Sigmoid colon (tissue), 7 donors: ENCODE measurements around the gene PTGER4. TPM values are rescaled to one million over a fixed set of nuclear protein-coding genes. Genes with fewer than 3 reads are reported as not detected.

Experiments used
- DNase-seq: peaks from one replicate; pipeline ENCODE4 v3.0.0-alpha.2; 2019
- H3K27ac ChIP-seq, 4 donors: fragments of 200-600 bp; sonication (generic); one replicate each; pipeline ENCODE4 v1.5.1; 2016 to 2019; ENCODE audit warnings: mild to moderate bottlenecking in 1 of 4
- H3K27me3 ChIP-seq, 3 donors: fragments of 200-600 bp; sonication (generic); one replicate each; pipeline ENCODE4 v1.5.1; 2019; ENCODE audit warnings: mild to moderate bottlenecking in 1 of 3
- H3K36me3 ChIP-seq, 4 donors: fragments of 200-600 bp; sonication (generic); one replicate each; pipeline ENCODE4 v1.5.1; 2016 to 2019
- H3K4me1 ChIP-seq, 4 donors: fragments of 200-600 bp; sonication (generic); one replicate each; pipeline ENCODE4 v1.5.1; 2017 to 2019
- H3K4me3 ChIP-seq, 4 donors: fragments of 200-600 bp; sonication (generic); one replicate each; pipeline ENCODE4 v1.5.1; 2017 to 2019; ENCODE audit warnings: mild to moderate bottlenecking in 2 of 4, moderate library complexity in 1 of 4
- H3K9me3 ChIP-seq, 4 donors: fragments of 200-600 bp in 3 of 4; sonication (generic) in 3 of 4; one replicate each; pipeline versions ENCODE4 v1.5.1 to v1.6.1; 2013 to 2019
- EP300 ChIP-seq, 4 donors: sonication (generic); formaldehyde crosslinking; IDR thresholded peaks; one replicate each; pipeline ENCODE4 v1.6.1; 2017; ENCODE audit warnings: antibody characterized with exemption in 4 of 4
- POLR2A ChIP-seq, 2 donors: fragments of 450-650 bp; IDR thresholded peaks; one replicate each; pipeline ENCODE4 v1.6.1; 2016; ENCODE audit warnings: antibody characterized with exemption in 2 of 2, mild to moderate bottlenecking in 2 of 2, moderate library complexity in 2 of 2
- POLR2AphosphoS5 ChIP-seq, 4 donors: sonication (generic); formaldehyde crosslinking; IDR thresholded peaks; one replicate each; pipeline ENCODE4 v1.6.1; 2017; ENCODE audit warnings: antibody characterized with exemption in 4 of 4
- WGBS, 2 donors: extraction: QIAGEN DNeasy Blood & Tissue Kit; methylation state at CpG; one replicate each; pipeline ENCODE4 v1.1.7; 2013; 5-methylcytosine and 5-hydroxymethylcytosine counted together
- intact Hi-C: fragments of 100-400 bp; cut with DNase I; formaldehyde crosslinking; loops from one replicate; pipeline ENCODE4 v1.15.1; 2023
- polyA plus RNA-seq, 3 donors: library from polyadenylated mRNA; stranded (reverse); fragments of 200-250 nt; gene quantifications; one replicate each; pipeline ENCODE4 v1.2.3, GENCODE V29; 2013
- total RNA-seq, 4 donors: library from RNA; depleted of rRNA; stranded (reverse); fragments of >200 nt; gene quantifications; one replicate each; pipeline ENCODE4 v1.1.0, GENCODE V29; 2016
- TF ChIP-seq, protein P1 (sequence below), 4 experiments: fragments of 450-650 bp in 3 of 4; fragments of 200-600 bp in 1 of 4; IDR thresholded peaks; one replicate each; pipeline ENCODE4 v1.5.1; 2016 to 2019; ENCODE audit warnings: antibody characterized with exemption in 4 of 4, mild to moderate bottlenecking in 3 of 4, moderate library complexity in 2 of 4
- donor health status: healthy with polysubstance abuse.
- donor health status: Bipolar disorder and iron deficiency.
- donor health status: healthy.

Gene PTGER4
- total and polyA plus RNA-seq, 7 donors: 9.0 to 77.7 (median 44.3) TPM

DNA sequence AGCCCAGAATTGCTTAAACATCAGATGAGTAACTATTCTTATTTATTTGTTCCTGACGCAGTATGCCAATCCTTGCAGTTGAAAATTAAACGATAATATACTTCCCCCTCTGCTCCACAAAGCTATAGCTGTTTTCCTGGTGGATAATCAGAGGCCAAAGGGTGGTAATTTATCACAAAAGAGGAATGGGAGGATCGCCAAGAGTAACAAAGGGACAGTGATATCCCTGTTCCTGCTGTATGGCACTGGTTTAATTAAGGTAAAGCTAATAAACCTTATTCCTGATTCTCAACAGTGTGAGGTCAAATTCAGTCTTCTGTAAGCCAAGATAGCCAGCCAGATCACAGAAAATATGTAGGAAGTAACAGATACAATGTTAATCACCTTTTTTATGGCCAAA is 33.4 kb upstream of the PTGER4 start:
- Histone ChIP-seq H3K27ac (no peak overlapping the region), H3K4me1 (no peaks in the 10 kb centered on the region), H3K9me3 (no peaks in the 10 kb centered on the region), H3K27me3 (no peaks in the 10 kb centered on the region), H3K4me3 (no peak overlapping the region), H3K36me3 (no peaks in the 10 kb centered on the region)
- TF ChIP-seq, protein P1, sequence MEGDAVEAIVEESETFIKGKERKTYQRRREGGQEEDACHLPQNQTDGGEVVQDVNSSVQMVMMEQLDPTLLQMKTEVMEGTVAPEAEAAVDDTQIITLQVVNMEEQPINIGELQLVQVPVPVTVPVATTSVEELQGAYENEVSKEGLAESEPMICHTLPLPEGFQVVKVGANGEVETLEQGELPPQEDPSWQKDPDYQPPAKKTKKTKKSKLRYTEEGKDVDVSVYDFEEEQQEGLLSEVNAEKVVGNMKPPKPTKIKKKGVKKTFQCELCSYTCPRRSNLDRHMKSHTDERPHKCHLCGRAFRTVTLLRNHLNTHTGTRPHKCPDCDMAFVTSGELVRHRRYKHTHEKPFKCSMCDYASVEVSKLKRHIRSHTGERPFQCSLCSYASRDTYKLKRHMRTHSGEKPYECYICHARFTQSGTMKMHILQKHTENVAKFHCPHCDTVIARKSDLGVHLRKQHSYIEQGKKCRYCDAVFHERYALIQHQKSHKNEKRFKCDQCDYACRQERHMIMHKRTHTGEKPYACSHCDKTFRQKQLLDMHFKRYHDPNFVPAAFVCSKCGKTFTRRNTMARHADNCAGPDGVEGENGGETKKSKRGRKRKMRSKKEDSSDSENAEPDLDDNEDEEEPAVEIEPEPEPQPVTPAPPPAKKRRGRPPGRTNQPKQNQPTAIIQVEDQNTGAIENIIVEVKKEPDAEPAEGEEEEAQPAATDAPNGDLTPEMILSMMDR (IDR thresholded peaks at IDR 0.05): no peak
- TF ChIP-seq EP300 (IDR thresholded peaks at IDR 0.05) (no peak), POLR2AphosphoS5 (IDR thresholded peaks at IDR 0.05) (no peak), POLR2A (IDR thresholded peaks at IDR 0.05) (no peak)
- intact Hi-C loops: no loop called here
- WGBS, 2 donors: 13 to 66% methylated on average over 3 of the region's 3 CpGs
- DNase-seq: no peak

DNA sequence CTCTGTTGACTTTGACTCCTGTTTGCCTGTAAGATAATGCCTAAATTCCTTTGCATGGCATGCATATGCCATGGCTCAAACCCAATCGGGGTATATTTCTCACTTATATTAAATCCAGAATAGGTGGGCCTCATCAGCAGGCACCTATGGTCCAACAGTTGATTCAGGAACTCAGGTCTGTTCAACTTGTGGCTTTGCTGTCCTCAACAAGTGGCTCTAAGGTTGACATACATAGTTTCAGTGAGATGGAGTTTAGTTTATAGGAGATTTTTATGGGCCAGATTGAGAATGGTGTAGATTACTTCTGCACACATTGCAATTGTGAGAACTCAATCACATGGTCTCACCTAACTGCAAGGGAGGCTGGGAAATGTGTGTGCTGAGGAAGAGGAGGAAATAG is 31.6 kb upstream of the PTGER4 start:
- TF ChIP-seq, protein P1 (IDR thresholded peaks at IDR 0.05): no peak
- H3K9me3 ChIP-seq: no peaks in the 10 kb centered on the region
- 95 to 98% methylated on average over 1 of the region's 1 CpG for WGBS, 2 donors
- DNase-seq: no peak
- no peaks in the 10 kb centered on the region for H3K36me3 ChIP-seq
- H3K4me1 ChIP-seq: no peaks in the 10 kb centered on the region
- no peak overlapping the region for H3K27ac ChIP-seq
- no peak overlapping the region for H3K4me3 ChIP-seq
- no peaks in the 10 kb centered on the region for H3K27me3 ChIP-seq
- intact Hi-C loops: no loop called here

DNA sequence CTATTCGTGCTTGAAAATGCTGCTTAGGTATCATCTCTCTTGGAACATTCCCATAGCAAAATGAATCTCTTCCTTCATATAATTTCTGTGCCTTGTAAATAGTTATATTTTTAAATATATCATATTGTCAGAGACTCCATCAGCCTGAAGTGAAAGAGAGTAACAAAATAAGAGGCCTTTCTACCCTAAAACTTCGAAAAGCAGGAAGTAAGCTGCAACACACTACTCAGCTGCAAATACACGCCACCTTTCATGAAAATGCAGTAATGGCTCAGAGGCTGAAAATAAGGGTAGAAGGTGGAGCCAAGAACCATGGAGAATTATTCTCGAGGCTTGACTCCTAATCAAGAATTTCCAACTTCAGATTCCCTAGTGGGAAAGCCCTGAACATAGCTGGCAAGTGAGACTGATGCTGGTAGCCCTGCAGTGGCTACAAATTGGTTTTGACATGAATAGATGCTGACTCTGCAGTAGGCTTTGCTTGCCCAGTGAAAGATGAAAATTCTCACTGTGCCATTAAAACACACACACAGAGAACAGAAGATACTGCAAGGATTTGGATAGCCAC is 30.2 kb upstream of the PTGER4 start:
- Histone ChIP-seq H3K4me1 (no peaks in the 10 kb centered on the region), H3K4me3 (no peak overlapping the region), H3K27ac (no peak overlapping the region), H3K9me3 (no peaks in the 10 kb centered on the region), H3K27me3 (no peaks in the 10 kb centered on the region), H3K36me3 (no peaks in the 10 kb centered on the region)
- WGBS, 2 donors: 55 to 75% methylated on average over 4 of the region's 4 CpGs
- no peak for DNase-seq
- TF ChIP-seq, protein P1 (IDR thresholded peaks at IDR 0.05): no peak
- TF ChIP-seq POLR2A (IDR thresholded peaks at IDR 0.05): no peak
- no peak for TF ChIP-seq POLR2AphosphoS5 (IDR thresholded peaks at IDR 0.05)
- intact Hi-C loops: no loop called here

DNA sequence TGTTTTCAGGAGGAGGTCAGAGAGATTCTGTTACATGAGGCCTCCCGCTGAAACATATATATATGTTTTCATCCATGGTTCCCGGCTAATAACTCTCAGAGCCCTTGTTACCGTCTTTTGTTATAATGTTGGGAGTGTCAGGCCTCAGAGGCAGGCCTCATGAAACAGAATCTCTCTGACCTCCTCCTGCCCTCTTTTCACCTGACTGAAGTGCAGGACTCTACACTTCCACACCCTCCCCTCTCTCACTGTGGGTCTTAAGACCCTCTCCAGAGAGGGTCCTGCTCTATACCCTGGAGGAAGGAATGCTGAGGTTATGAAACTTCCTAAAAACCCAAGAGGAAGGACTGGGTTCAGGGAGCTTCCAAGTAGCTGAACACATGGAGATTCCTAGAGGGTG is 28.5 kb upstream of the PTGER4 start:
- WGBS, 2 donors: 90 to 95% methylated on average over 3 of the region's 3 CpGs
- no peaks in the 10 kb centered on the region for H3K36me3 ChIP-seq
- H3K4me3 ChIP-seq: no peak overlapping the region
- TF ChIP-seq, protein P1 (IDR thresholded peaks at IDR 0.05): no peak
- TF ChIP-seq POLR2AphosphoS5 (IDR thresholded peaks at IDR 0.05): no peak
- TF ChIP-seq POLR2A (IDR thresholded peaks at IDR 0.05): no peak
- no peak for TF ChIP-seq EP300 (IDR thresholded peaks at IDR 0.05)
- H3K27ac ChIP-seq: no peak overlapping the region
- DNase-seq: no peak
- H3K27me3 ChIP-seq: no peaks in the 10 kb centered on the region
- intact Hi-C loops: no loop called here
- no peaks in the 10 kb centered on the region for H3K4me1 ChIP-seq
- no peaks in the 10 kb centered on the region for H3K9me3 ChIP-seq
